Esophagus (tissue), 2 donors: Measurements from ENCODE around the gene CDH13. TPM values are rescaled to one million over a fixed set of nuclear protein-coding genes. Genes with fewer than 3 reads are reported as not detected.

Source experiments
- H3K27ac ChIP-seq, 2 donors: one replicate each; pipeline ENCODE4 v1.5.1; 2013; ENCODE audit warnings: low read depth in 2 of 2, mild to moderate bottlenecking in 2 of 2, inconsistent platforms in 1 of 2, low read length in 1 of 2, moderate library complexity in 1 of 2
- H3K27me3 ChIP-seq, 2 donors: one replicate each; pipeline ENCODE4 v1.6.1; 2013; ENCODE audit warnings: low read length in 2 of 2, control low read depth in 1 of 2, mild to moderate bottlenecking in 1 of 2; ENCODE audit not compliant: insufficient read depth in 2 of 2, control insufficient read depth in 1 of 2
- H3K36me3 ChIP-seq, 2 donors: one replicate each; pipeline ENCODE4 v1.6.1; 2013; ENCODE audit warnings: low read length in 1 of 2; ENCODE audit not compliant: control insufficient read depth in 2 of 2, insufficient read depth in 2 of 2
- H3K4me1 ChIP-seq, 2 donors: one replicate each; pipeline ENCODE4 v1.6.1; 2013; ENCODE audit warnings: low read length in 1 of 2; ENCODE audit not compliant: control insufficient read depth in 2 of 2, insufficient read depth in 2 of 2
- H3K4me3 ChIP-seq, 2 donors: one replicate each; pipeline ENCODE4 v1.5.1; 2013; ENCODE audit warnings: low read length in 2 of 2, mild to moderate bottlenecking in 2 of 2, low read depth in 1 of 2, moderate library complexity in 1 of 2
- H3K9me3 ChIP-seq, 2 donors: one replicate each; pipeline ENCODE4 v1.6.1; 2013; ENCODE audit warnings: mild to moderate bottlenecking in 2 of 2, low read depth in 1 of 2, low read length in 1 of 2, moderate library complexity in 1 of 2; ENCODE audit not compliant: control insufficient read depth in 2 of 2, insufficient read depth in 1 of 2
- WGBS, 2 donors: extraction: QIAGEN DNeasy Blood & Tissue Kit; methylation state at CpG; one replicate each; pipeline ENCODE4 v1.1.7; 2013; 5-methylcytosine and 5-hydroxymethylcytosine counted together
- polyA plus RNA-seq, 2 donors: library from polyadenylated mRNA; stranded (reverse); fragments of 200-250 nt; gene quantifications; one replicate each; pipeline ENCODE4 v1.2.3, GENCODE V29; 2013
- donor health status: healthy with polysubstance abuse.
- donor health status: Bipolar disorder and iron deficiency.

CDH13 gene
- polyA plus RNA-seq, 2 donors = 1.3 to 4.3 TPM

DNA sequence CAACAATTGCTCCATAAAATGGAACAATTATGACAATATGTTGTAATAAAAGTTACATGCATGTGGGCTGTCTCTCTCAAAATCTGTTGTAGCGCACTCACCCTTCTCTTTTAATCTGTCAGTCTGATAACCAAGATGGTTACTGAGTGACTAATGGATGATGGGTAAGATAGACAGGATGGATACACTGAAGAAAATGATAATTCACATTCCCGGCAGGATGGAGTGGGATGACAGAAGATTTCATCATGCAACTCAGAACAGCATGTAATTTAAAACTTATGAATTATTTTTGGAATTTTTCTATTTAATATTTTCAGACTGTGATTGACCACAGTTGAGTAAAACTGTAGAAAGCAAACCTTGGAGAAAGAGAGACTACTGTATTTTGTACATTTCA is 30.5 kb downstream of the CDH13 start:
- 84 to 95% methylated on average over 2 of the region's 2 CpGs for WGBS, 2 donors
- Histone ChIP-seq H3K9me3 (no peaks in the 10 kb centered on the region), H3K4me1 (peaks cover 0 to 2% of the 10 kb centered on the region in 2 donors), H3K27ac (no peak overlapping the region), H3K4me3 (no peak overlapping the region), H3K27me3 (no peaks in the 10 kb centered on the region), H3K36me3 (no peaks in the 10 kb centered on the region)

DNA sequence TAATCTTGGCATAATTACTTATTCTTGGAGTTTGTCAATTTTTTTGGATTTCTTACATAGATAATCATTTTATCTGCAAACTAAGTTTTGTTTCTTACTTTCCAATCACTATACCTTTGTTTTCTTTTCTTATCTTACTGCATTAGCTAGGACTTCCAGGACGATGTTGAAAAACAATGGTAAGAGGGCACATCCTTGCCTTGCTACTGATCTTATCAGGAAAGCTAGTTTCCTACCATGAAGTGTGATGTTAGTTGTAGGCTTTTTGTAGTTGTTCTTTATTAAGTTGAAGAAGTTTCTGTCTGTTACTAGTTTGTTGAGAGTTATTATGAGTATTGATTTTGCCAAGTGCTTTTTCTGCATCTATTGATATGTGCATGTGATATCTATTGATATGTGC is 31.0 kb downstream of the CDH13 start:
- no peaks in the 10 kb centered on the region for H3K9me3 ChIP-seq
- H3K4me1 ChIP-seq = peaks cover 0 to 2% of the 10 kb centered on the region in 2 donors
- H3K27ac ChIP-seq = no peak overlapping the region
- WGBS, 2 donors = 50 to 77% methylated on average over 1 of the region's 1 CpG
- no peaks in the 10 kb centered on the region for H3K27me3 ChIP-seq
- H3K36me3 ChIP-seq = no peaks in the 10 kb centered on the region
- H3K4me3 ChIP-seq = no peak overlapping the region

DNA sequence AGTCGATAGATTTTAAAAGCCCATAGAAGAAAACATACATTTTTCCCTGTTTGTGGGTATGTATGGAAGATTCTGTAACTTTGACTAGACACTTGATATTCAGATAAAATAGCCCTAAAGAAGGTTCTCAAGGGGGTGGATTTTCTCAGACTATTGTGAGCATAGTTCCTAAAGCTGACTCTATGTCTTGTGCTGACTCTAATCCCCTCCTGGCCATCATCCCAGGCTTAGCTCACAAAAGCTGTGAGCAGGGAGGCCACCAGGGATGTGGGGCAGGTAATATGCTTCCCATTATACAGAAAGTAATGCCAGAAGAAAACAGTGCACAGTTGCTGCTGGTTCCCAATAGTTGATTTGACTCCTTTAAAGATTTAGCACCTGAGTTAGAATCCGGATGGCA is 32.0 kb downstream of the CDH13 start:
- Histone ChIP-seq H3K27me3 (no peaks in the 10 kb centered on the region), H3K4me1 (peaks cover 0 to 2% of the 10 kb centered on the region in 2 donors), H3K4me3 (no peak overlapping the region), H3K9me3 (no peaks in the 10 kb centered on the region), H3K27ac (no peak overlapping the region), H3K36me3 (no peaks in the 10 kb centered on the region)
- 93 to 95% methylated on average over 2 of the region's 2 CpGs for WGBS, 2 donors

DNA sequence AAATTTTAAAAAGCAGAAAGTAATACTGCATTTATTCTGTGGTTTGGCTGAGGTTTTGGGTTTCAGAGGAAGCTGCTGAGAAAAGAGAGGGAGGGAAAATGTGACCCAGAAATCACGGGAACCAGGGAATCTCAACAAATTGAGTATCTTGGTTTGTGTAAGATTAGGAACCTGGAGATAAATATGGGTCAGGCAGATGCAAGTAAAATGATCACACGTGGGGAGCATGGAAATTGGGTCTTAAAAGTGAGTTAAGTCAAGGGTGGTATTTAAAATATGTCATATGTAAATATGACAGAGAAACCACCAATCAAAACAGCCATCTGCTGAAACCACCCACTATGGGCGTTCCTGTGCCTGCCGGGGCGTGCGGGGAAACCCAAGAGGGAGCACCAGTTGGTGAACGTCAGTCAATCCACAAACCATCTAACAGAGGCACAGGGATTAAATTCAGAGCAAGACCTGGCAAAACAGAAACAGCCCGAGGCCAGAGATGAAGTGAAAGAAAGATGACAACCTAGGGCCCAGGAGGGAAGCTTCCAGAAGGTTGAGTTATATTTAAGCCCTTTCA is 33.4 kb downstream of the CDH13 start:
- no peak overlapping the region for H3K4me3 ChIP-seq
- peaks cover 0 to 2% of the 10 kb centered on the region in 2 donors for H3K4me1 ChIP-seq
- WGBS, 2 donors = 43 to 55% methylated on average over 8 of the region's 8 CpGs
- no peak overlapping the region for H3K27ac ChIP-seq
- H3K27me3 ChIP-seq = no peaks in the 10 kb centered on the region
- H3K36me3 ChIP-seq = no peaks in the 10 kb centered on the region
- H3K9me3 ChIP-seq = no peaks in the 10 kb centered on the region

DNA sequence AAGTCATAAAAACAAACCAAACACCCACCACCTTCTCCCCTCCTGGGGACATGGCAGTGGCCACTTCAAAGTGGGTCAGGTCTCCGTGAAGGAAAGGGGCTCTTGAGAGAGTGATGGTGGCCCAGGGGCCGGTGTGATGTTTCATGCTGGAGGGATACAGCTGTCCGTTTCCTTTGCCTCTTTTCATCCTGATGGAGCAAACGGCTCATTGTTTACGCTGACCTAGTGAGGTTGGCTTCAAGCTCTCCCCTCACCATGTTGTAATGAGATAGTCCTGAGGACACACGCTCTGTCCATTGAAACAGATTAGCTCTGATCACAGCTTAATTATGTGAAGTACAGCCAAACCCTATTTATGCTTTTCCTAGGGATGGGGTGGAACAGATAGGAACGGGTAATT is 34.2 kb downstream of the CDH13 start:
- H3K36me3 ChIP-seq = no peaks in the 10 kb centered on the region
- H3K27me3 ChIP-seq = no peaks in the 10 kb centered on the region
- H3K27ac ChIP-seq = no peak overlapping the region
- H3K4me3 ChIP-seq = no peak overlapping the region
- no peaks in the 10 kb centered on the region for H3K9me3 ChIP-seq
- H3K4me1 ChIP-seq = peaks cover 0 to 2% of the 10 kb centered on the region in 2 donors
- WGBS, 2 donors = 75 to 86% methylated on average over 7 of the region's 7 CpGs

DNA sequence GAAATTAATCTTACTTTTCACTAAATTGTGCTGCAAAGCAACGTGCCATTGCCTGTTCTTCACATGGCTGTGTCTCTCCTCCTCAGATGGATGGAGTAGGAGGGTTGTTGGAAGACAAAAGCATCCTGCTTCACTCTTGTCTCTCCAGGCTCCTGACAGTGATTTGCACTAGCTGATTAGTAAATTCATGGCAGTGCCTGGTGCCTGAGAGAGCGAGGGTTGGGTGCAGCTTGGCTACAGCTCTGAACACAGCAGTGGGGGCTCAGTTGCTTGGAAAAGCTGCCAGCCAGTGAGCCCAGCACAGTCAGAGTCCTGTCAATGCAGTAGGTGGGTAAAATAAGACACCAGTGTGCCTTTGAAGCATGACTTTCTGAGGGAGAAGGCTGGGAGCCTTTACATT is 37.4 kb downstream of the CDH13 start:
- no peak overlapping the region for H3K4me3 ChIP-seq
- 82 to 83% methylated on average over 2 of the region's 2 CpGs for WGBS, 2 donors
- H3K27me3 ChIP-seq = no peaks in the 10 kb centered on the region
- no peaks in the 10 kb centered on the region for H3K9me3 ChIP-seq
- H3K27ac ChIP-seq = no peak overlapping the region
- H3K4me1 ChIP-seq = peaks cover 0 to 1% of the 10 kb centered on the region in 2 donors
- no peaks in the 10 kb centered on the region for H3K36me3 ChIP-seq

DNA sequence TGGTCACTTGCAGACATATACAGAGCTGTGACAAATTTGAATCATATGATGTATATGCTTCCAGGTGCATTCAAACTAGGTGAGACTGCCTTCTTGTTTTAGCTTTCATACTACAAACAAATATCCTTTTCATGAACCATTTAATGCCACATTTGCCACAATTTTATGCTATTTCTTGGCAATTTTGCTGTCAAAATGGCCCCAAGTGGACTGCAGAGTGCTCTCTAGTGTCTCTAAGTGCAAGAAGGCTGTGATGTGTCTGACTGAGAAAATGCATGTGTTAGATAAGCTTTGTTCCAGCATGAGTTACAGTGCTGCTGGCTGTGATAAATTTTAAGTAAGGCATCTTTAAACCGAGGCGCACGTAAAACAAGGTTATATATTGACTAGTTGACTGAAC is 38.3 kb downstream of the CDH13 start:
- H3K27me3 ChIP-seq = no peaks in the 10 kb centered on the region
- no peak overlapping the region for H3K4me3 ChIP-seq
- no peak overlapping the region for H3K27ac ChIP-seq
- WGBS, 2 donors = 90 to 97% methylated on average over 3 of the region's 3 CpGs
- no peaks in the 10 kb centered on the region for H3K36me3 ChIP-seq
- no peaks in the 10 kb centered on the region for H3K9me3 ChIP-seq
- no peaks in the 10 kb centered on the region for H3K4me1 ChIP-seq

DNA sequence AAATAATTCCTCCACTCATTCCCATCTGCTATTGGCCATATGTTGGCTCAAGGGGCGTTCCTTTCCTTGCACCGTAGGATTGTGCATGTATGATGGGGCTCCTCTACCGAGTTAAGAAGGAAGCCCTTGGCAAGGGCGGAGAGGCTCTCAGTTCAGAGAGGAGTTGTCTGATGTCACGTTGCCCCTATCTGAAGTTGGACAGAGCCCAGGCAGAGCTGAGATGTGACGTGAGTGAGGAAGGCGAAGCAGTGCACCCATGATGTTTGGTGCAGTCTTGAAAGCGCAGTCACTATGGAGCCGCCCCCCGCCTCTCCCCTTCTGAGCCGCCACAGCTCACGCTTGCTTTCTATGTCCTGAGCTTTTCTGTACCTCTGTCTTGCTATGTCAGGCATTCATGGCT is 40.7 kb downstream of the CDH13 start:
- Histone ChIP-seq H3K4me3 (no peak overlapping the region), H3K27ac (no peak overlapping the region), H3K27me3 (no peaks in the 10 kb centered on the region), H3K4me1 (no peaks in the 10 kb centered on the region), H3K36me3 (no peaks in the 10 kb centered on the region), H3K9me3 (no peaks in the 10 kb centered on the region)
- 75 to 79% methylated on average over 11 to 12 of the region's 12 CpGs for WGBS, 2 donors

DNA sequence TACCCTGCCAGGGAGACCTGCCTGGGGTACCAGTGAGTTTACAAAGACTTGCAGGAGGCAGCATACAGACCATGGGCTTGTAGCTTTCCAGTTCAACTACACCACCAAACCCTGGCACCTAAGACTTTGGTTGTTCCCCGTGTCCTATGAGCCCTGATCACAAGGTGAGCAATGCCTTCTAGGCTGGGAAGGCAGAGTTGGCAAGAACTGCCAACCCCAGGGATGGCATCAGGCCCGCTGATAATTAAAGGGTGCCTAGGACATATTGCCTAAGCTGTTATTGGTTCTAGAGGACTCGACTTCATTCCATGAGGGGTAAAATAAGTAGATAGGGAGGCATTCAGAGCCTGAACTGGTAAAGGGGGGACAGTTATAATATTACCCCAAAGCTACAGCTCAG is 41.3 kb downstream of the CDH13 start:
- no peaks in the 10 kb centered on the region for H3K36me3 ChIP-seq
- 75 to 86% methylated on average over 3 of the region's 3 CpGs for WGBS, 2 donors
- no peaks in the 10 kb centered on the region for H3K9me3 ChIP-seq
- H3K27me3 ChIP-seq = no peaks in the 10 kb centered on the region
- H3K4me3 ChIP-seq = no peak overlapping the region
- H3K27ac ChIP-seq = no peak overlapping the region
- no peaks in the 10 kb centered on the region for H3K4me1 ChIP-seq

DNA sequence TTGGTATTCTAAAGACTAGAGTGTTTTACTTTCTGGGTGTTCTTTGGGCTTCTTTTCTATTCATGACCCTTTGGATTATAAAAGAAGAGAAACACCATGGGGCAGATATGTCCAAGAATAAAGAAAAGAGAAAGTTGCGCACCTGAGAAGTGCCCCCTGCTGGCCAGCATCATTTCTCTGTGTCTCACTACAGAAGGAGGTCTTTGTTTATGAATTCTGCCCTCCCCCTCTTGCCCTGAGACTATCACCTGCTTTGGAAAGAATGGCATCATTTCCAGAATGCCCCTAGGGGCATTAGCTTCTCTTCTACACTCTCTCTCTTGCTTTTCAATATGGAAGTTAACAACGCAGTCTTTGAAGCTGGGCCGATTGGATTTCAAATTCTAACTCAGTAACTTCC is 45.0 kb downstream of the CDH13 start:
- Histone ChIP-seq H3K4me1 (no peaks in the 10 kb centered on the region), H3K27me3 (no peaks in the 10 kb centered on the region), H3K36me3 (no peaks in the 10 kb centered on the region), H3K9me3 (no peaks in the 10 kb centered on the region), H3K27ac (no peak overlapping the region), H3K4me3 (no peak overlapping the region)
- WGBS, 2 donors = 93 to 97% methylated on average over 3 of the region's 3 CpGs
